ENCODE data around the gene UTP20.

DNA sequence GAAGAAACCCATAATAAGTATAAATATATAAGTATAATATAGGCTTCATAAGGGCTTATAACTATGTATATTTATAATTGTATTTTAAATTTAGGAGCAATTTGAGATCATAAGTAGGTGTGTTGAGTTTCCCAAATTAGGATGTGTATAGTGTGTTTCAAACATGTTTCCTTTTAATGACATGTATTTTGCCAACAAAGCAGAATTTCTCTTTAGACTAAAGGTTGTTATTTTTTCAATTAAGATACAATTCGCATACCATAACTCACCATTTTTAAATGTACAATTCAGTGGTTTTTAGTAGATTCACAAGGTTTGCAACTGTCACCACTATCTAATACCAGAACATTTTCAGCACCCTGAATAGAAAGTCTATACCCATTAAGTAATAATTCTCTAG is 135.3 kb downstream of the UTP20 start:
- TF ChIP-seq, protein P1, sequence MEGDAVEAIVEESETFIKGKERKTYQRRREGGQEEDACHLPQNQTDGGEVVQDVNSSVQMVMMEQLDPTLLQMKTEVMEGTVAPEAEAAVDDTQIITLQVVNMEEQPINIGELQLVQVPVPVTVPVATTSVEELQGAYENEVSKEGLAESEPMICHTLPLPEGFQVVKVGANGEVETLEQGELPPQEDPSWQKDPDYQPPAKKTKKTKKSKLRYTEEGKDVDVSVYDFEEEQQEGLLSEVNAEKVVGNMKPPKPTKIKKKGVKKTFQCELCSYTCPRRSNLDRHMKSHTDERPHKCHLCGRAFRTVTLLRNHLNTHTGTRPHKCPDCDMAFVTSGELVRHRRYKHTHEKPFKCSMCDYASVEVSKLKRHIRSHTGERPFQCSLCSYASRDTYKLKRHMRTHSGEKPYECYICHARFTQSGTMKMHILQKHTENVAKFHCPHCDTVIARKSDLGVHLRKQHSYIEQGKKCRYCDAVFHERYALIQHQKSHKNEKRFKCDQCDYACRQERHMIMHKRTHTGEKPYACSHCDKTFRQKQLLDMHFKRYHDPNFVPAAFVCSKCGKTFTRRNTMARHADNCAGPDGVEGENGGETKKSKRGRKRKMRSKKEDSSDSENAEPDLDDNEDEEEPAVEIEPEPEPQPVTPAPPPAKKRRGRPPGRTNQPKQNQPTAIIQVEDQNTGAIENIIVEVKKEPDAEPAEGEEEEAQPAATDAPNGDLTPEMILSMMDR (conservative IDR thresholded peaks at IDR 0.05; ENCODE audit: low read depth, low read length): no peak
- TF ChIP-seq CHD1 (IDR thresholded peaks at IDR 0.05; ENCODE audit: low read depth, low read length): no peak
- TF ChIP-seq MAFK (IDR thresholded peaks at IDR 0.05; ENCODE audit: low read depth, low read length): peak; percentile 20; the same call in 1 of the 2 replicates
- no peak for TF ChIP-seq POLR2A (IDR thresholded peaks at IDR 0.05; ENCODE audit: low read depth, low read length)
- TF ChIP-seq BHLHE40 (IDR thresholded peaks at IDR 0.05; ENCODE audit: low read depth, low read length): no peak

Data from IMR-90 (cell line).